GM08714 (cell line): ENCODE data around the gene ARMC2.
"Not testable (repeated sequence)": the region's sequence is repeated elsewhere in the genome, so short reads cannot be mapped to it uniquely, and the experiment has no call there.

Experiments
- H3K4me3 ChIP-seq: fragments of 200-500 bp; sonication (Bioruptor generic); 2 replicates; pipeline ENCODE4 v1.5.1; 2014; ENCODE audit warnings: mild to moderate bottlenecking, low read length, inconsistent platforms
- ZNF274 ChIP-seq: IDR thresholded peaks from 2 replicates; pipeline ENCODE4 v1.6.1; 2012; ENCODE audit warnings: mild to moderate bottlenecking, low read depth, low read length

ARMC2 gene

GRCh38 chr6:108897371-108897770 is 49.1 kb downstream of the ARMC2 start:
- no peak overlapping the region for H3K4me3 ChIP-seq
- no peak for TF ChIP-seq ZNF274

GRCh38 chr6:108902382-108902792 is 54.2 kb downstream of the ARMC2 start:
- no peak overlapping the region for H3K4me3 ChIP-seq
- TF ChIP-seq ZNF274 = no peak

GRCh38 chr6:108903796-108904195 is 55.6 kb downstream of the ARMC2 start:
- H3K4me3 ChIP-seq = no peak overlapping the region
- no peak for TF ChIP-seq ZNF274

- no peak overlapping the region for H3K4me3 ChIP-seq
- no peak for TF ChIP-seq ZNF274
These were observed 56.5 kb downstream of the ARMC2 start for GRCh38 chr6:108904741-108905140.

GRCh38 chr6:108914235-108915022 is 66.2 kb downstream of the ARMC2 start:
- TF ChIP-seq ZNF274 = no peak

GRCh38 chr6:108915258-108915657 is 67.0 kb downstream of the ARMC2 start:
- no peak overlapping the region for H3K4me3 ChIP-seq
- TF ChIP-seq ZNF274 = no peak

More at GRCh38 chr6:108914235-108915022, 66.2 kb downstream of the ARMC2 start:
- no peak overlapping the region for H3K4me3 ChIP-seq

GRCh38 chr6:108916026-108916686 is 67.9 kb downstream of the ARMC2 start:
- no peak overlapping the region for H3K4me3 ChIP-seq
- TF ChIP-seq ZNF274 = no peak

GRCh38 chr6:108920751-108921150 is 72.5 kb downstream of the ARMC2 start:
- H3K4me3 ChIP-seq = no peak overlapping the region
- TF ChIP-seq ZNF274 = no peak

- no peak for TF ChIP-seq ZNF274
- H3K4me3 ChIP-seq = no peak overlapping the region
These were observed 73.5 kb downstream of the ARMC2 start for GRCh38 chr6:108921547-108922361.

- no peak overlapping the region for H3K4me3 ChIP-seq
- no peak for TF ChIP-seq ZNF274
These were observed 74.3 kb downstream of the ARMC2 start for GRCh38 chr6:108922499-108922898.

- no peak overlapping the region for H3K4me3 ChIP-seq
- no peak for TF ChIP-seq ZNF274
These were observed 79.7 kb downstream of the ARMC2 start for GRCh38 chr6:108927927-108928326.

- TF ChIP-seq ZNF274 = no peak
- no peak overlapping the region for H3K4me3 ChIP-seq
These were observed 80.4 kb downstream of the ARMC2 start for GRCh38 chr6:108928650-108929049.

- not testable (repeated sequence) for H3K4me3 ChIP-seq
These were observed 82.9 kb downstream of the ARMC2 start for GRCh38 chr6:108931090-108931489.

- H3K4me3 ChIP-seq = no peak overlapping the region
- no peak for TF ChIP-seq ZNF274
These were observed 88.9 kb downstream of the ARMC2 start for GRCh38 chr6:108937170-108937569.
